ENCODE measurements around the gene CDK1. TPM values are rescaled to one million over a fixed set of nuclear protein-coding genes. Genes with fewer than 3 reads are reported as not detected.
A peak's percentile ranks its signal among the peaks of the same experiment; 100 is the strongest.

The CDK1 gene
- total RNA-seq, 3 donors from 2014 or later: 0.98 to 5.0 (median 2.2) TPM

GRCh38 chr10:60818134-60818770 lies 40.0 kb downstream of the CDK1 start:
- TF ChIP-seq POLR2A (IDR thresholded peaks at IDR 0.05): no peak
- TF ChIP-seq POLR2AphosphoS5 (IDR thresholded peaks at IDR 0.05): no peak
- TF ChIP-seq CTCF (IDR thresholded peaks at IDR 0.05): no peak
- H3K27ac ChIP-seq: peak overlapping the region in 1 of 2 donors; percentile 17
- no peak for DNase-seq (ENCODE audit: low spot score in 2 of 2)
- no peaks in the 10 kb centered on the region for H3K9me3 ChIP-seq
- H3K4me3 ChIP-seq: no peak overlapping the region
- H3K4me1 ChIP-seq: no peaks in the 10 kb centered on the region
- intact Hi-C loops (cut with DNase I; ENCODE audit: low total_unique reads): no loop called here
- no peaks in the 10 kb centered on the region for H3K36me3 ChIP-seq
- H3K27me3 ChIP-seq: no peaks in the 10 kb centered on the region

DNA sequence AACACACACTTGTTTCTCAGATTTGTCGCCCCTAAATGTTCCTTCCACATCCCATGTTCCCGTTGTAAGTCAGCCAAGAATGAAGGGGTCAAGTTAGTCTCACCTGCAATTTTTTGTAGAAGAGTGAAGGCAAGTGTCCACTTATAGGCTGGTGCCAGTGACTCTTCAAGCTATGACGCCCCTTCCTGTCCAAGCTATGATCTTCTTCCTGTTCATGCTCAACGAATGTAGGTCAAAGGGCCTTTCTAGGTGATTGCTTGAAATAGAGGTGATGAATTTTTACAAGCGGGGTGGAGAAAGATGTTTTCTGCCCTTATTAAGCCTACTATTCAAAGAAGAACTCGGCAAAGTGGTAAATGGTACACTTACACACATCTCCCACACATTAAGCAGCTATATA lies 41.0 kb downstream of the CDK1 start:
- no peaks in the 10 kb centered on the region for H3K27me3 ChIP-seq
- no peak overlapping the region for H3K4me3 ChIP-seq
- intact Hi-C loops (cut with DNase I; ENCODE audit: low total_unique reads): no loop called here
- no peak for DNase-seq (ENCODE audit: low spot score in 2 of 2)
- no peaks in the 10 kb centered on the region for H3K9me3 ChIP-seq
- TF ChIP-seq CTCF (IDR thresholded peaks at IDR 0.05): no peak
- no peaks in the 10 kb centered on the region for H3K36me3 ChIP-seq
- no peaks in the 10 kb centered on the region for H3K4me1 ChIP-seq
- H3K27ac ChIP-seq: no peak overlapping the region

- TF ChIP-seq CTCF (IDR thresholded peaks at IDR 0.05): peak in 1 of 3 donors; percentile 10
- no peak for TF ChIP-seq POLR2AphosphoS5 (IDR thresholded peaks at IDR 0.05)
- Histone ChIP-seq H3K4me1 (no peaks in the 10 kb centered on the region), H3K9me3 (no peaks in the 10 kb centered on the region), H3K36me3 (no peaks in the 10 kb centered on the region), H3K27ac (no peak overlapping the region), H3K27me3 (no peaks in the 10 kb centered on the region), H3K4me3 (no peak overlapping the region)
- DNase-seq (ENCODE audit: low spot score in 2 of 2): no peak
- intact Hi-C loops (cut with DNase I; ENCODE audit: low total_unique reads): no loop called here
These were observed 41.9 kb downstream of the CDK1 start for GRCh38 chr10:60820093-60820754.

DNA sequence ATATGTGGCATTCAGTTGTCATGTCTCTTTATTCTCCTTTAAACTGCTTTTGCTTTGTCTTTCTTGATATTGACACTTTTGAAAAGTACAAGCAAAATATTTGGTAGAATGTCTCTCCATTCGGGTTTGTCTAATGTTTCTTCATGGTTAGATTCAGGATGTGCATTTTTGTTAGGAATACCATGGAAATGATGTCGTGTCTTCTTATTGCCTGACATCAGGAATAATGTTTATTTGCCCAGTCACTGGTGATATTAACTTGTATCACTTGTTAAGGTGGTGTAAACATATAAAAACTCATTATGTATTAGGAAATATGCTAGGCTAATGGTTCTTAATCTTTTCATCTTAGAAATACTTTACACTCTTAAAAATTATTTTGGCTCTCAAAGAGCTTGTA lies 43.4 kb downstream of the CDK1 start:
- Histone ChIP-seq H3K27me3 (no peaks in the 10 kb centered on the region), H3K9me3 (no peaks in the 10 kb centered on the region), H3K4me3 (no peak overlapping the region), H3K27ac (no peak overlapping the region), H3K4me1 (no peaks in the 10 kb centered on the region), H3K36me3 (no peaks in the 10 kb centered on the region)
- TF ChIP-seq CTCF (IDR thresholded peaks at IDR 0.05) (no peak), POLR2A (IDR thresholded peaks at IDR 0.05) (no peak), POLR2AphosphoS5 (IDR thresholded peaks at IDR 0.05) (no peak)
- DNase-seq (ENCODE audit: low spot score in 2 of 2): no peak
- intact Hi-C loops (cut with DNase I; ENCODE audit: low total_unique reads): no loop called here

DNA sequence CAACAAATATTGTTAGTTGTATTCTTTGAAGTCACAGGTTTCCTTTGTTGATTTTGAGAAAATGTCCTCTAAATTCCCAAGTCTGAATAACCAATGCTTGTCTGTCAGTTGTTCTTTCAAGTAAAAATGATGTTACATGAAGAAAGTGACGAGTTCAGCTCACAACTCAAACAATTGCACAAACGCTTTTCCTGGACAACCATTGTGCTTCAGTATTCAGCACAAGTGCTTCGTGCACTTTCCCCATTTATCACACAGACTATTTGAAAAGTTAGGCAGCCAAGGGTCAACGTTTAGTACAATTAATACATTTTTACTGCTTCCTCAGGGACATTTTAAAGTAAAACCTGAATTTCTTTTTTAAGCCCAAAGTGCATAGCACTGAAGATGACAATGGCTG lies 44.5 kb downstream of the CDK1 start:
- DNase-seq (ENCODE audit: low spot score in 2 of 2): no peak
- no peaks in the 10 kb centered on the region for H3K9me3 ChIP-seq
- H3K27me3 ChIP-seq: no peaks in the 10 kb centered on the region
- no peaks in the 10 kb centered on the region for H3K36me3 ChIP-seq
- no peaks in the 10 kb centered on the region for H3K4me1 ChIP-seq
- intact Hi-C loops (cut with DNase I; ENCODE audit: low total_unique reads): no loop called here
- TF ChIP-seq POLR2AphosphoS5 (IDR thresholded peaks at IDR 0.05) (no peak), CTCF (IDR thresholded peaks at IDR 0.05) (no peak), POLR2A (IDR thresholded peaks at IDR 0.05) (no peak)
- no peak overlapping the region for H3K4me3 ChIP-seq
- H3K27ac ChIP-seq: no peak overlapping the region
